HG03378 (cell line): ENCODE measurements around the gene RABEP1.

Source experiments
- ATAC-seq: cut with Tn5 transposase; IDR thresholded peaks from one replicate; pipeline ENCODE4 v1.9.1; 2021; ENCODE audit warnings: mild to moderate bottlenecking, moderate library complexity; ENCODE audit not compliant: unreplicated experiment

Gene RABEP1

DNA sequence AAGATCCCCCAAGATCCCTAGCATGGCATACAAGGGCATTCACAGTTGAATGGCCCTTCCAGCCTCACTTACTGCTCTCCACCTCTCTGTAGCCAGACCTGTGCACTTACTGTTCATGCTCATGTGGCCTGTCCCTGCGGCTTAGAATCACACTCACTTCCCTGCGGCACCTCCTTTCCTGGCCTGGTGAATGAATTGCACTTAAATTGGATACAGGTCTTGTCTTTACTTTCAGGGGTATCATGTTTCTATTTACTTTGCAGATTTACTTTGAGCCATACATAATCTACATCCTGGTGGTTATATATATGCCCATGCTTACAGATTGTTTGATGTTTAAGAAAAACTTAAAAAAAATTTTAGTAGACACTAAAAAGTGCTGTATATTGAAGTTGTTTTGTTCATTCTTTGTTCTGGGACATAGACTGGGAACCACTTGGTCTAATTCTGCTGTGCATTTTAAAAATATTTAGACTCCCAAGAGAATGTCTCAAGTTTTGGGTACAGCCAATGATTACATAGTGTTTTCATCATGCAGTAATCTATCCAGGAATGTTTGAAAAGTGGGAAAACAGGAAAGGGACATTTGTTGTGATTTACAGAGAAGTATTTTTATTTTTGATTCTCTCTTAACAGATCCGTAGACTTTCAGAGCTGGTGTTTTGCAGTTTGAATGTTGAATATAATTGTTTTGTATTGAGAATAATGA, 73.5 kb downstream of the RABEP1 start:
- ATAC-seq: no peak

DNA sequence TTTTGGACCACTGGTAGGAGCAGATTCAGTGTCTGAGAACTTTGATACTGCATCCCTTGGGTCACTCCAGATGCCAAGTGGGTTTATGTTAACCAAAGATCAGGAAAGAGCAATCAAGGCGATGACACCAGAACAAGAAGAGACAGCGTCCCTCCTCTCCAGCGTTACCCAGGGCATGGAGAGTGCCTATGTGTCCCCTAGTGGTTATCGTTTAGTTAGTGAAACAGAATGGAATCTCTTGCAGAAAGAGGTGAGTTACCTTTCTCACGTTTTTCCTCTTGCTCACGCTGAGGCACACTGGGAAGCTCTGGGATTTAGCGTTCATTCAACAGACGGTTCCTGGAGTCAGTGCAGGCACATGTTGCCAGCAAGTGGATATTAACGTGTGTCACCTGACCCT, 79.3 kb downstream of the RABEP1 start:
- ATAC-seq: no peak

DNA sequence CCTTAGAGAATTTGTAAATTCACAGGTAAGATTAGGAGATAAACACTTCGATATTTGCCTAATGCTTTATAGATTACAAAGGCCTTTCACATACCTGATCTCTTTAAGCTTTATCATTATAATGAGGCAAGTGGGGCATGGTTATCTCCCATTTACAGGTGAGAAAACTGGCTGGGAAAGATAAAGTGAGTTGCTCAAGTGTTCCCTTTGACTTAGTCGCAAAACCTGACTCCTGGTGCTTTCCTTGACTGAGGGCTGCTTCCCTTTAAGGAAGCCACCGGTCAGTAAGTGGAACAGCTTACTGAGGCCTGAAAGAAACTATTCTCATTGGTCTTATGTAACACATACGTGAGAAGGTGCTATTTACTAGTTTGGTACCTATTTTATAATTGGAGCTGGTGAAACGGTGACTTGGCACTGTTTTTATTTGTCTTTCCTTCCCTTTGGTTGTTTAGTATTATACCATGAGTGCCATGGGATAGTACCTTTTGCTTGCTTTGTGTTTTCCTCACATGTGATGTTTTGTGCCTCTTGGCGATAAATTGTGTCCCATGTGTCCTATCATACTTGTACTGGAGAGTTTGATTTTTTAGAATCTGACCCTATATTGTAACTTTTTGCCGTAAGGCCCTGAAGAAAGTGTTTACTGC, 80.2 kb downstream of the RABEP1 start:
- ATAC-seq: no peak

DNA sequence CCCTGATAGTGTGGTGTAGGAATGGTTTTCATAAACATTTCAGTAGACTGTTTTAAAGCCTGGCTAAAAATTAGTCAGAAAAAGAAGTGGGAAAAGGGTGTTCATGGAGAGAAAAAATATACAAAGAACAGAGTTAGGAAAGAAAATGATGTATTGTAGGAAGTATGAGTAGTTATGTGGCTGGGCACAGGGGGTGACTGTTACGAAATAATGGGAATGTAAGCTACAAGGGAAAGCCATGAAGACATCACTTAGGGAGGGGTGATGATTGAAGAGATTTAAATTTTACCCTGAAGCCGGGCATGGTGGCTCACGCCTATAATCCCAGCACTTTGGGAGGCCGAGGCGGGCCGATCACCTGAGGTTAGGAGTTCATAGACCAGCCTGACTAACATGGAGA, 82.1 kb downstream of the RABEP1 start:
- no peak for ATAC-seq

DNA sequence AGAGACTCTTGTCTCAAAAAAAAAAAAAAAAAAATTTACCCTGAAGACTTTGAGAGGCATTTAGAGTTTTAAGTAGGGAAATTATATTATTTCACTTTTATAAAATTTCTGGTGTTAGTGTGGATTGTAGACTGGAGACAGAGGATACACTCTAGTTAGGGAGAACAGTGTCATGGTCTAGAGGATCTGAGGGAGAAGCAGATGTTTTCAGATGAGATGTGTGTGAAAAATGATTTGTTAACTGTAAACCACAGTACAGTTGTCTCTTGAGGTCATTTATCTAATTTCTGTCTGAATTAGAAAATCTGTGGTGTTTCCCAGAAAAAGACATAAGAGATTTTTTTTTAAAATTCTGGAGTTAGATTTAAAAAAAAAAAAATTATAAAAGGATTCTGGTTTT, 82.6 kb downstream of the RABEP1 start:
- no peak for ATAC-seq

DNA sequence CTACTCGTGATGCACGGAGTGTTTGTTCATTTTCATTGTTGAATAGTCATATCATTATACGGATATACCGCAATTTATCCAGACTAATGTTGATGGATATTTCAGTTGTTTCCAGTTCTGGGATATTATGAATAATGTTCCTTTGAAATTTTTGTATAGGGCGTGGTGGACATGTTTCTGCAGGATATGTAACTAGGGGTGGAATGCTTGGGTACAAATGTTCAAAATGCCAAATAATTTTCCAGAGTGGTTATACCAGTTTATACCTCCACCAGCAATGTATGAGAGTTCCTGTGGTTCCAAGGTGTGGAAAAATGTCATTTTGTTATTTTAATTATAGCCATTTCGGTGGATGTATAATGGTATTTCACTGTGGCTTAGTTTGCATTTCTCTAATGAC, 83.7 kb downstream of the RABEP1 start:
- ATAC-seq: no peak

DNA sequence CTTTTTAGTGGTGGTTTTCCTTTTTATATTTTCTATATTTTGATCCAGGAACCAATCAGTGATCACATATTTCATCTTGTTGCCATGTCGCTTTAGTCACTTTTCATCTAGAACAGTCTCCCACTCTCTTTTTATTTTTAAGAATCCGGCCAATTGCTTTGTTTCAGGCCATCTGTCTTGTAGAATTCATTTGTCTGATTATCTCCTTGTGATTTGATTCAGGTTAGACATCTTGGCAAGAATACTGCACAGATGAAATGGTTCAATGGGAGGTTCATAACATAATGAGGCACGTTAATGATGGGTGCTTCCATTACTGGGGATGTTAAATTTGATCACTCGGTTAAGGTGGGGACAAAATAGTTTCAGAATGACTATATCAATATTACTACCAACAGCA, 88.3 kb downstream of the RABEP1 start:
- ATAC-seq: no peak

DNA sequence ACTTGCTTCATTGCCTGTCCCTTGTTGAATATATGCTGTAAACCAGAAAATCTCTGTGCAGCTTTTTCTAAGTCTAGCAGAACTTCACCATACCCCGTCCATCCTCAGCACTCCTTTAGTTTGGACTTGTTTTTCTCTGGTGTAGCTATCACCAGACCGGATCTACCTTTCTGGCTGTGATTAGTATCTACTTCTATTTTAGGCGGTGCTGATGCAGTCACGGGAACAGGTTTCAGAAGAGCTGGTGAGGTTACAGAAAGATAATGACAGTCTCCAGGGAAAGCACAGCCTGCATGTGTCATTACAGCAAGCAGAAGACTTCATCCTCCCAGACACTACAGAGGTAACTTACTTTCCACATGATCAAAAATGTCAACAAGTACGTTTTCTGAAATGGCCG, 91.0 kb downstream of the RABEP1 start:
- peak; percentile 56 for ATAC-seq

DNA sequence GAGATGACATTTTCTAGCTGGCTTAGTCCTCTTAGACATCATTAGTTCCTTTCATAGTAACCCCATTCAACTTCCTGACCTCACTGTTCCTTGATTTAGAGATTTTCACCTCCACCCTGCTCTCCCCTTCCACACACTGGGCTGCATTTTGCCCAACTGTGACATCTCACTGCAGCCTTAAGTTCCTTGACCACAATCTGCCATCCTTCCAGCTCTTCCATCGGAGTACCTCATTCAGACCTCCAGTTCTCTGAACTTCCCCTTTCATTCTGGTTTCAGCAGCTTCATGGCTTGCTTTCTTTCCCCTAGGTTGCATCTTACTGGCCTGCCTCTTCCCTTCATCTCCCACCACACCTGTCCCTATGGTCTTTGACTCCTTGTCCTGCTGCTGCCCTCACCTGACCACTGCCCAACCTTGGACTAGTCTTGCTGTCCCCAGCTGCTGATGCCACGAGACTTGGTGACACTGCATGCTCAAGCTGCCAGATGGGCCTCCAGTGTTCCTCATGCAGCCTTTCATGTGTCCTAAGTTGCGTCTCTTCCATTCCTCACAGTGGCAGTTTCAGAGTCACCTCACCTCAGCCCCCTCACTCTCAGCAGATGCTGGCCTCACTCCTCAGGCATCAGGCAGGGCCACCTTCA, 96.6 kb downstream of the RABEP1 start:
- no peak for ATAC-seq

DNA sequence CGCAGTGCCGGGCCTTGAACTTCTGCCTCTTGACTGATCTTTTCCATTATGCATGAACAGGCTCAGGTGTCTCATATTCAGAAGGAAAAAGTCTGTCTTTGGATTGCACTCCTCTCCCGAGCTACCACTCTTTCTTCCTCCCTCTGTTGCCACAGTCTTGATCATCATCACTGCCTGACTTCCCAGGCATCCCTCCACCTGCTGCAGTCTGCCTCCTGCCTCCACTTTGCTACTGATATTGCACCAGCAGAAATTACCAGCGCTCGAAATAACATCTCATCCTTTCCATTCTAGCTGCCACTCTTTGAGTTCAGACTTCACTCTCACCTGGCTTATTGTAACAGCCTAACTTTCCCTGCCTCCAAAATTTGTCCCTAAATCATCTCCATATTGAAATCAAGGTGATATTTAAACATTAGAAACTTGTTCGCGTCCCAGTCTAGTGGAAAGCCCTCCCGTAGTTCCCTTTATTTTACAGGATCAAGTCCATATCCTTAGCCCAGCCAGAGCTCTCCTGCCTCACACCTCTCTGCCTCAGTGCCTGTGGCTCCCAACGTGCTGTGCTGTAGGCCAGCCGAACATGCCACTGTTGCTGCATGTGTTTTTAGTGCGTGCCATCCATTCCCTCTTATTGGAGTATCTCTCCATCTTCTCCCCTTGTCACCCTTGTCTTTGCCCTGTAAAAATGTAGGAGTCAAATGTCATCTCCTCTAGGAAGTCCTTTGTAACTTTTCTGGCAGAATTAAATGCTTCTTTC, 97.4 kb downstream of the RABEP1 start:
- ATAC-seq: no peak

DNA sequence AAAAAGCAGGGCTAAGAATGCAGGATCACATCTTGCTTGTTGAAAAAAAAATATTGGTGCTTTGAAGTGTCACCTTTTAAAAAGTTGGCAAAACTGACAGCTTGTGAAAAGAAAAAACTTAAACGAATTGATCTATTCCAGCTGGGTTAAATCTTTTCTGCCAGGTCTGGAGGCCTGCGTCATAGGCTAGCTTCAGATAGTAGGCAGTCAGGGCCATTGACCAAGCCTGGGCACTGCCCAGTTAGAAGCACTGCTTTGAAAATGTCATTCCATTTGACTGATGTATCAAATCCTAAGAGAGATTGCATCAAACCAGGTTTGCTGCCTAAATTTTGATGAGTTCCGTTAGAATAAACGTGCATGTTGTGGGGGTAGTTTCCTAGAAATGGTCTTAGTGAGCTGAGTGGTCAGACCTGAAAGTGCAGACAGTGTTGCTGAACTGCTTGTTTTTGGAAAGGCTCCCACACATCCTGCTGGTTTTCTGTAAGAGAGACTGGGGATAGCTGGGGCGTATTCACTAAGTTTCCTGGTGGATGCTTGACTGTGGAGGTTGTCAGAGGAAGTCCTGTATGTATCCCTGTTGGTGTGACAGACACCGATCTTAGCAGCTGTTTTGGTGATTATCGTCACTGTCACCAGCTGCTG, 98.5 kb downstream of the RABEP1 start:
- no peak for ATAC-seq

DNA sequence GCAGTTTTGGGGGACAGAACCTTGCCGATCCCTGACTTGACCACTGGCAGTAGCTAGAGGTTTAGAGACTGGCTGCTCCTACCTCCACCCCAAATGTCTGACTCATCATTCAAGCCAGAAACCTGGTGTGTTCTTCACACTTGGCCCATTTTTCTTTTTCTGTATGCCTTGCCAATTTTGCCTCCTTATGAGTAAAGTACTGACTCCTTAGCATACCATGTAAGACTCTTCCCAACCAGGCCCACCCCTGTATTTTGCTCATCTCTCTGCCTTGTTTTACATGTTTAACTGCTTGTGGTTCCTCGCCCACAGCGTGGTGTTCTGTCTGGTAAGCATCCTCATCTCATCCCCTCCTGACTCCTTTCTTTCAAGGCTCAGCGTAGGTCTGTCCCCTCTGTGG, 99.5 kb downstream of the RABEP1 start:
- no peak for ATAC-seq

DNA sequence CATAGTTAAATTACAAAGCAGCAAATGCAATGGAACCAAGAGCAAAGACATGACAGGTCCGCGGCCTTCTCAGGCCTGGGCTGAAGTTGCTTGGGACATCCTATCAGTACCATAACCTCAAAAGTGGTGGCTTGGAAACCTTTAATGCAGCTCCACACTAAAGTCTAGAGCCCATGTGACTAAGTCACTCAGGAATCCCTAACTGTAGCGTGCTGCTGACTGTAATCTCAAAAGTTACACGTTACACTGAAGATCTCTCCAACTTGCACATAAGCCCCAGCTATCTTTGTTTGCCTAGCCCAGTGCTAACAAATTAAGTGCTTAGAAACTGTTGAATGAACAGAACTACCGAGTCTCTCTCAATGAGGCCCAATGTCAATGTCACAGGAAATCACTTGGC, 109.6 kb downstream of the RABEP1 start:
- no peak for ATAC-seq

DNA sequence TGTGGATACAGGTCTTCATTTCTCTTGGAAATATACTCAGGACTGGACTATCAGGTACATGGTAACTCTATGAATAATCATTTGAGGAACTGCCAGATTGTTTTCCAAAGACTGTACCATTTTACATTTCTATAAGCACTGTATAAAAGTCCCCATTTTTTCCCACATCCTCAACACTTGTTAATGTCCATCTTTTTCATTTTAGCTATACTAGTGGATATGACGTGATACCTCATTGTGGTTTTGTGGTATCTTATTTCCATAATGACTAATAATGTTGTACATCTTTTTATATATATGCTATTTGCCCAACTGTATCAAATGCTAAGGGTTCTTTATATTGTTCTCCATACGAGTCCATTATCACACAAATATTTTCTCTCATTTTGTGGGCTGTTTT, 114.5 kb downstream of the RABEP1 start:
- no peak for ATAC-seq

DNA sequence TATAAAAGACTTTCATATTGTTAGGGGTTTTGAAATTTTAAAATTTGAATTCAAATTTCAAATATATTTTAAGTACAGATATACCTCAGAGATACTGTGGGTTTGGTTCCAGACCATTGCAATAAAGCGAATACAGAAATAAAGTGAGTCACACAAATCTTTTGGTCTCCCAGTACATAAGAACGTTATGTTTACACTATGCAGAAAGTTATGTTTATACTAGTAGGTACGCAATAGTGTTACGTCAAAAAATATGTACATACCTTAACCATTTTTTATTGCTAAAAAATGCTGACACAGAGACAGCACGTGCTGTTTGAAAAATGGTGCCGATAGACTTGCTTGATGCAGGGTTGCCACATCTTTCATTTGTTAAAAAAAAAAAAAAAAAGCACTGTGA, 117.7 kb downstream of the RABEP1 start:
- no peak for ATAC-seq

DNA sequence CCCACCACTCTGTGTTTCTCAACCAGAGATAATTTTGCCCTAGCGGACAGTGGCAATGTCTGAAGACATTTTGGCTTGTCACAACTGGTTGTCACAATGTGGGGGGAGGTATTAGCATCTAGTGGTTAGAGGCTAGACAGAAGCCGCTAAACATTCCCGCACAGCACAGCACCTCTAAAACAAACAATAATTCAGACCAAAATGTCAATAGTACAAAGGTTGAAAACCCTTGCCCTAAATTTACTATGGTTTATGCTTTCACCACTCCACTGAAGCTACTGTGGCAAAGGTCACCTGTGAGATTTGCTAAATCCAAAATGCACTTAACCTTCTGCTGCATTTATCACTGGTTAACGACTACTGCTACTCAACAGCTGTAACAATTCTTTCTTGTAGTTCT, 123.3 kb downstream of the RABEP1 start:
- ATAC-seq: no peak

DNA sequence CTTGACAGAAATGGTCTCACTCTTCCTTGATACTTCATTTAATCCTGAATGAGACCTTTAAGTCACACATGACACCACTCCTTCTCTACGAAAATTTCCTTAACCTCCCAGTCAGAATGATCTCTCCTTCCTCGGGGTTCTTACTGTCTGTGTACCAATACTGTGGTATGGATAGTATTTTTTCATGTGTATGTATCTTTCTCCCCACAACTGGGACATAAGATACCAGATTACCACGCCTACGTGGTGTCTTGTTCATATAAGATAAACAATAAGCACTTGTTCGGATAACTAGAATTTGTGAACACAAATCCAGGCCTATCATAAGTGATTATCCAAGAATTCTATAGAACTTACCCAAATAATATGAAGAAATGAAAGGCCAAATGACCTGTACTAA, 126.1 kb downstream of the RABEP1 start:
- ATAC-seq: no peak

DNA sequence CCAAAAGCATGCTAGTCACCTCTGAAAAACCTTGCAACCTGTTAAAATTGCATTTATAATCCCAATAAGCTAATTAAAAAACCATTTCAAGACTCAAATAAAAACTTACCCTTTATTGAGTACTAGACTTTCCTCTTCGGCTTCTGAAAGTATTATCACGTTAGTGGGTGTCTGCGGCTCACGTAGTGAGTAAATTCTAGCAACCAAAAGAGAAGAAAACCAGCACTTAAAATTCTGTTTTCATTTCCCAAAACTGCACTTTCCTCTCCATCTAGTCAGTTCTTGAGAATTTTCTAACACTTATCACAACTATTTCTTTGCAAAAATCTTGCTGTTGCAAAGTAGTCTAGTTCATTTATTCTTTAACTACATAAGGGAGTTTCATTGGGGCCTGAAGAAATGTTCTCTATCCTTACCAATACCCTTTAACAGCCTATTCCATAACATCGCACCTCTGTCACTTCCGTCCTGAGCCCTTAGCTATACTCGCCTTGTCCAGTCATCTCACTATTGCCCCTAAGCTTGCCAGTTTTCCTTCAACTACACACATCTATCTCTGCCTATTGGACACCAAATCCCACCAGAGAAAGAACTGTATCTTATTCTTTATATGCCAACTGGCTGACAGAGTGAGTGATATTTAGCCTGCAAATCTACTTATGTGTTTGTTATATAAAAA, 128.6 kb downstream of the RABEP1 start:
- no peak for ATAC-seq

DNA sequence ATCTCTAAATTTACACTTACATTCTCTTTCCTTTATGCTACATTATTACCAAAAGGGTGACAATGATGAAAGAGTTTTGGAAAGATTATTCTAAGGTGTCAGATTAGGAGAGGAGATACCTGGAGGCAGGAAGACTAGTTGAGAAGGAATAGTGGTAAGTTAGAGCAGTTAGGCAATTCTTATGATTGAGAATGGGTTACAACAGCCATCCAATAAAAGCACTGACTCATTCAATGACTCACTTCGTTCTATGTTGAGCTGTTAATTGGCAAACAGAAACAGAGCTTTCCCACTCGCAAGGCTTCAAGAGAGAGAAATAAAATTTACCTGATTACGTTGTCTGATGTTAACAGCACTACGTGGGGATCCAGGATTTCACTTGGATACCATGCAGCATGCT, 131.6 kb downstream of the RABEP1 start:
- ATAC-seq: no peak

DNA sequence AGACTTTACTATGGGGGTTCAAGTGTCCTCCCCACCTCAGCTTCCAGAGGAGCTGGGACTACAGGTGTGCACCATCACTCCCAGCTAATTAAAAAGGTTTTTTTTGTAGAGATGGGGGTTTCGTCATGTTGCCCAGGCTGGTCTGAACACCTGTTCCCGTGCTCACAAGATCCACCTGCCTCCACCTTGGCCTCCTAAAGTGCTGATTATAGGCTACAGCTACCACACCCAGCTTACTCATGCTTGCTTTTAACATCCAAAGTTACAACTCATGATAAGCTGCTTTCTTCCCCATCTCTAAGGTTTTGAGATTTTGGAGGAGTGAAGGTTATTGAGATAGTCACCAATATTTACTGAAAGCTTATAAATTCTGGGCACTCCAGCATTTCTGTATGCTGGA, 134.8 kb downstream of the RABEP1 start:
- no peak for ATAC-seq
